ENCODE measurements around the gene TAS2R30.

Gene TAS2R30

DNA sequence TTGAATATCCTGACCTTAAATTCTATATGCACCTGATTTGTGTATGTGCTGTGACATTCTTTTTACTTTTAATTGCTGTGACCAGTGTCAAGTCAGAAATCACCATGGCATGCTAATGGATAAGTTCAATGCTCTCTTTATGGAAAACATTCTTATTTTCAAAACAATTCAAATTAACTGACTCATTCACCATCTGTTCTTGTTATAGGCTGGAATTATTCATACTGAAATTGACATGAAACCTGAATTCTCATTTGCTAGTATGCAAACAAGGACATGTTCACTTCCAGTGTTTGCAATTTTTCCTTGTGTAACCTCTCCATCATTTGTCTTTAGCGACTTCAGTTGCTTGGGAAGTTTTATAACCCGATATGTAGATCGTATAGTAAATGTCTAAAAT is at the start of gene TAS2R30:
Gene TAS2R30, minus strand, starts transcription at position 340 of the 400 bp plus-strand sequence. CDS start 400 bp downstream, outside the sequence.
- Mint-ChIP-seq H3K4me1 (peaks cover 20% of the 10 kb centered on the region), H3K27me3 (no peaks in the 10 kb centered on the region), H3K27ac (no peak within 1 kb of the TSS), H3K36me3 (peaks cover 43% of the 10 kb centered on the region), H3K4me3 (no peak within 1 kb of the TSS), H3K9me3 (peaks cover 2% of the 10 kb centered on the region)
- no peak for ATAC-seq

- Mint-ChIP-seq H3K4me1 (peaks cover 5% of the 10 kb centered on the region), H3K36me3 (no peaks in the 10 kb centered on the region), H3K27me3 (no peaks in the 10 kb centered on the region), H3K4me3 (no peak overlapping the region), H3K9me3 (no peaks in the 10 kb centered on the region), H3K27ac (no peak overlapping the region)
- ATAC-seq, result no peak
Measured at GRCh38 chr12:11183011-11183410, 48.6 kb upstream of the TAS2R30 start.

GRCh38 chr12:11182529-11182928 is 48.1 kb upstream of the TAS2R30 start:
- no peak for ATAC-seq
- no peaks in the 10 kb centered on the region for H3K36me3 Mint-ChIP-seq
- no peaks in the 10 kb centered on the region for H3K27me3 Mint-ChIP-seq
- peaks cover 5% of the 10 kb centered on the region for H3K4me1 Mint-ChIP-seq
- no peak overlapping the region for H3K27ac Mint-ChIP-seq
- H3K4me3 Mint-ChIP-seq, result no peak overlapping the region
- no peaks in the 10 kb centered on the region for H3K9me3 Mint-ChIP-seq

- Mint-ChIP-seq H3K9me3 (no peaks in the 10 kb centered on the region), H3K4me3 (no peak overlapping the region), H3K4me1 (peaks cover 17% of the 10 kb centered on the region), H3K36me3 (peaks cover 13% of the 10 kb centered on the region), H3K27me3 (no peaks in the 10 kb centered on the region), H3K27ac (no peak overlapping the region)
- no peak for ATAC-seq
Measured at GRCh38 chr12:11178250-11178649, 43.8 kb upstream of the TAS2R30 start.

DNA sequence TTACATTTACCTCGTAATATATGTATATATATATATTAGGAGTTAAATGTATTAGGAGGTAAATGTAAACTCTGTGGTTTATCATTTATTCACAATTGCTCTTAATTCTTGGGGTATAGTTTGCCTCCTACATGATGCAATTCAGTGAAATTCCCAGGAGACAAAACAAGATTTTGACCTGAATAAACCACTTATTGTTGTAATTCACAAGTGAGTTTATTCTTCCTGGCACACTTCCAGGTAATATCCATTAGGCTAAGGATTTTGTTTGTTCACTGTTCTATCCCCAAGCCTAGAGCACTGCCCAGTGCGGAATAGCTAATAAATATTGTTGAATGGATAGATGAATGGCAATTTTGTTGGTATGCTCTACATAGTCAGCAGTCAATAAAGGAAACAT is 39.6 kb upstream of the TAS2R30 start:
- no peak overlapping the region for H3K4me3 Mint-ChIP-seq
- no peak for ATAC-seq
- H3K4me1 Mint-ChIP-seq, result peaks cover 42% of the 10 kb centered on the region
- peaks cover 32% of the 10 kb centered on the region for H3K36me3 Mint-ChIP-seq
- H3K27ac Mint-ChIP-seq, result no peak overlapping the region
- no peaks in the 10 kb centered on the region for H3K9me3 Mint-ChIP-seq
- H3K27me3 Mint-ChIP-seq, result no peaks in the 10 kb centered on the region

DNA sequence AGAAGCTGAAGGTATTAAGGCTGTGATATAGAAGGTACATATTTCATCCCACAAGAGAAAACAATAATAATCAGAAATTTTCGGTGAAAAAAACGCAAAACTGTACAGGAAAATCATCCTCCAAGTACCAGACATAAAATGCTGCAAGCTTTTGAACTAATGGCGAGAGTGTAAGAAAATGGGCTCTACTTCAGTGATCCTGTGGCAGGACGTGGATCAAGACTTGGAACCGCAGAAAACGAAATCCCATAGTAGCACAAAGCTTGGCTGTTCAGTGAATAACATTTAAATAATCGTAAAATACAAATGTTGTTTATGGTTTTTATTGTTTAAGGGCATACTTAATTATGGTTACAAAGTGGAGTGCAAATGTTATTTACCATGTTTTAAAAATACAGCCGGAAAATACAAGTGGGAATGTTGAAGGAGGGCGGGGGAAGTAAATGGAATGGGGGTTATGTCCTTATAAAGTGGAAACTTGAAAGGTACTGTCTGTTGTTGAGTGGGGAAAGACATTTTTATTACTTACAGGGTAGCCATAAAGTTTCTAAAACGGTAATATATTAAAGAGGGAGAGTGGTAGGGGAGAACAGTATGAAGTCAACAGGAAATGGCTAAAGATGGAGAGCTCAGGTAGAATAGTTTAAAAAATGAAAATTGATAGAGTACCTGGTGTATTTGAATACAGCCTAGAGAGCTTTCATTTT is 37.7 kb upstream of the TAS2R30 start:
- H3K27me3 Mint-ChIP-seq, result no peaks in the 10 kb centered on the region
- H3K4me3 Mint-ChIP-seq, result peak overlapping the region; percentile 97
- H3K9me3 Mint-ChIP-seq, result no peaks in the 10 kb centered on the region
- ATAC-seq, result no peak
- H3K4me1 Mint-ChIP-seq, result peaks cover 61% of the 10 kb centered on the region
- H3K27ac Mint-ChIP-seq, result peak overlapping the region; percentile 99
- H3K36me3 Mint-ChIP-seq, result peaks cover 46% of the 10 kb centered on the region

DNA sequence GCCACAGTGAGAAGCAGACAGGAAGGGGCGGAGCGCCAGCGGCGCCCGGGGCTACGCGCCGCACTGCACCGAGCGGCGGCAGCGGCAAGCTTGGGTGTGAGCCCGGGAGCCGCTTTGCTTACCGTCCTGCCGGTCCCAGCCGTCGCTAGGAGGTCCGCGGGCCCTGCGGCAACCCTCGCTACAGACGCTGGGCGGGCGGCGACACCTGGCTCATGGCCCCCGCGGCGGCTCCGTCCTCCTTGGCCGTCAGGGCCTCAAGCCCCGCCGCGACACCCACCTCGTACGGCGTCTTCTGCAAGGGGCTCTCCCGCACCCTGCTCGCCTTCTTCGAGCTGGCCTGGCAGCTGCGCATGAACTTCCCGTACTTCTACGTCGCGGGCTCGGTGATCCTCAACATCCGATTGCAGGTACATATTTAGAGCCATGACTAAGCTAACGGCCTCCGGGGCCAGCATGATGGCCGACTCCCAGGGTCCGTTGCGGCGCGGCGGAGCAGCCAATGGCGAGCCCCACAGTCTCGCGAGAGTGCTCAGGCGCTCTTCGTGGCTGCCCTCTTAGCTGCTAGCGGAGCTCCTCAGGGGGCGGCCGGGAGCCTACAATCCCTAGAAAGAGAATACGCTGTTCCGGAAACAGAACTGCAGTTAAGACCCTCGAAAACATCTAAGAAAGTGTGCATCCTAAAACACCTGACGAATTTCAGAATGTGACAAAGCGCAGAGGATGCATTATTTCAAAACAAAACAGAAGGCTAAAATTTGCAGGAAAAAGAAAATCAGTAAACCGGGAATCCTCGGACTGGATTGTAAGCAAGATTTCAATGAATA is 36.9 kb upstream of the TAS2R30 start, which contains the start of gene SMIM10L1:
Gene SMIM10L1, plus strand, starts transcription at position 50 of the 824 bp plus-strand sequence. Its CDS starts 163 bp downstream, at position 213.
- peak within 1 kb of the TSS; percentile 97 for H3K4me3 Mint-ChIP-seq
- H3K4me1 Mint-ChIP-seq, result peaks cover 59% of the 10 kb centered on the region
- peak; percentile 99 for ATAC-seq
- no peaks in the 10 kb centered on the region for H3K9me3 Mint-ChIP-seq
- peak within 1 kb of the TSS; percentile 99 for H3K27ac Mint-ChIP-seq
- peaks cover 44% of the 10 kb centered on the region for H3K36me3 Mint-ChIP-seq
- no peaks in the 10 kb centered on the region for H3K27me3 Mint-ChIP-seq

DNA sequence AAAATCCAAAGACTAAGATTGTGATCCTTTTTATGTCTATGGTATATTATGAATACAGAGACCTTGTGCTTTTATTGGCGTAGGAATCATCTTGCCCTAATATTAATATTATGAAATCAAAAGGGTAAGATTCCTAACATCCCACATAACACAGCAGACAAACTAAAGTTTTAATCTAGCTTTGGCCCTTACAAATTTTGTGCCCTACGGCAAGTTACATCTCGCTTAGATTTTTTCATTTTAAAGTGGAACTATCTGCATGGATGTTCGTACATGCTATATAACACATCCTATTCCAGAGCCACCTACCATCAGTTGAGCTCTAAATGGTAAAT is 36.3 kb upstream of the TAS2R30 start:
- Mint-ChIP-seq H3K27me3 (no peaks in the 10 kb centered on the region), H3K4me3 (peak overlapping the region; percentile 97), H3K9me3 (no peaks in the 10 kb centered on the region), H3K4me1 (peaks cover 55% of the 10 kb centered on the region), H3K36me3 (peaks cover 44% of the 10 kb centered on the region), H3K27ac (peak overlapping the region; percentile 99)
- ATAC-seq, result no peak

GRCh38 chr12:11166300-11166699 is 31.9 kb upstream of the TAS2R30 start:
- no peaks in the 10 kb centered on the region for H3K9me3 Mint-ChIP-seq
- peaks cover 62% of the 10 kb centered on the region for H3K4me1 Mint-ChIP-seq
- ATAC-seq, result no peak
- H3K27me3 Mint-ChIP-seq, result no peaks in the 10 kb centered on the region
- peaks cover 51% of the 10 kb centered on the region for H3K36me3 Mint-ChIP-seq
- H3K4me3 Mint-ChIP-seq, result no peak overlapping the region
- no peak overlapping the region for H3K27ac Mint-ChIP-seq

DNA sequence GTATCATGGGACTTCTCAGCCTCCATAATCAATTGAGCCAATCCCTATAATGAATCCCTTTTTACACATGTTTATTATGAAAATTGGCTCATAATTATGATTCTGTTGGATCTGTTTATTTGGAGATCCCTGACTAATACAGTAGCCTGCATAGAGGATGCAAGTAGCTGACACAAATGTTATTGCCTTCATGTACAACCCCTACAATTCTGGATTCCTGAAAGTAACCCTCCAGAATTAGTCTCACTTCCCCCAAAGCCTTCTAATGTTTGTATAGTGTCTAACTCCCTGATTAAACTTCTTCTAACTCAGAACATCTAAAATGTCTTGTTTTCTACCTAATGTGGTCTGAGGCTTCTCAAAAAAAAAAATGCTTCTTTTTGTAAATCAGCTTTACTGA is 29.9 kb upstream of the TAS2R30 start:
- H3K36me3 Mint-ChIP-seq, result peaks cover 54% of the 10 kb centered on the region
- H3K4me1 Mint-ChIP-seq, result peaks cover 65% of the 10 kb centered on the region
- H3K9me3 Mint-ChIP-seq, result no peaks in the 10 kb centered on the region
- H3K4me3 Mint-ChIP-seq, result no peak overlapping the region
- H3K27me3 Mint-ChIP-seq, result no peaks in the 10 kb centered on the region
- ATAC-seq, result peak; percentile 55
- H3K27ac Mint-ChIP-seq, result no peak overlapping the region

- Mint-ChIP-seq H3K4me3 (no peak overlapping the region), H3K36me3 (peaks cover 46% of the 10 kb centered on the region), H3K4me1 (peaks cover 50% of the 10 kb centered on the region), H3K27me3 (no peaks in the 10 kb centered on the region), H3K9me3 (no peaks in the 10 kb centered on the region), H3K27ac (no peak overlapping the region)
- ATAC-seq, result no peak
Measured at GRCh38 chr12:11162502-11162901, 28.1 kb upstream of the TAS2R30 start.

GRCh38 chr12:11158885-11159444 is 24.5 kb upstream of the TAS2R30 start:
- ATAC-seq, result no peak
- Mint-ChIP-seq H3K27ac (no peak overlapping the region), H3K4me3 (no peak overlapping the region), H3K36me3 (peaks cover 54% of the 10 kb centered on the region), H3K27me3 (no peaks in the 10 kb centered on the region), H3K4me1 (peaks cover 30% of the 10 kb centered on the region), H3K9me3 (peaks cover 3% of the 10 kb centered on the region)

DNA sequence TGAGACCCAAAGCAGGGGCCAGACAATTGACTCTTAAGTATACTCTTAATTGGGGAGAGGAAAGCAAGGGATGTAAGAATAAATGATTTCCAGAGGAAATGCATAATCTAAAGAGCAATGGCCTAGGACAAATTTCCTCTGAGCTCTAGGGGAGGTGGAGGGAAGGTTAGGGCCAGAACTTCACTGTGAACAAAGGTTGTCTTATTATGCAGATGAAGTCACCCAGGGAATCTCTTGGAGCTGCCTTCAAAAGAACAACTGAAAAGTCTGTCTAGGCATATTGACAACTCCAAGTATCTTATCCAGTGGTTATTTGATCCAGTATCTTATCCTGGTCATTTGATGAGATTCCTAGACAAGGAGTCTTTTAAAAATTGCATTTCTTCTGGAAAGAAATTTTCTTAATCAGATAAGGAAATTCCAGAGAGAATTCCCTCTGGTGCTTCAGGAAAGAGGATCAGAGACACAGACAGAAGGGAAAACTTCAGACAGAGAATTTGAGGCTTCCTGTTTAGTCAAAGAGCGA is 20.0 kb upstream of the TAS2R30 start:
- Mint-ChIP-seq H3K4me3 (no peak overlapping the region), H3K4me1 (peaks cover 4% of the 10 kb centered on the region), H3K9me3 (peaks cover 3% of the 10 kb centered on the region), H3K27me3 (no peaks in the 10 kb centered on the region), H3K36me3 (peaks cover 43% of the 10 kb centered on the region), H3K27ac (no peak overlapping the region)
- ATAC-seq, result no peak

- H3K27me3 Mint-ChIP-seq, result no peaks in the 10 kb centered on the region
- H3K4me1 Mint-ChIP-seq, result no peaks in the 10 kb centered on the region
- no peak overlapping the region for H3K4me3 Mint-ChIP-seq
- peaks cover 39% of the 10 kb centered on the region for H3K36me3 Mint-ChIP-seq
- H3K9me3 Mint-ChIP-seq, result peaks cover 3% of the 10 kb centered on the region
- ATAC-seq, result no peak
- no peak overlapping the region for H3K27ac Mint-ChIP-seq
Measured at GRCh38 chr12:11152725-11153124, 18.3 kb upstream of the TAS2R30 start.

DNA sequence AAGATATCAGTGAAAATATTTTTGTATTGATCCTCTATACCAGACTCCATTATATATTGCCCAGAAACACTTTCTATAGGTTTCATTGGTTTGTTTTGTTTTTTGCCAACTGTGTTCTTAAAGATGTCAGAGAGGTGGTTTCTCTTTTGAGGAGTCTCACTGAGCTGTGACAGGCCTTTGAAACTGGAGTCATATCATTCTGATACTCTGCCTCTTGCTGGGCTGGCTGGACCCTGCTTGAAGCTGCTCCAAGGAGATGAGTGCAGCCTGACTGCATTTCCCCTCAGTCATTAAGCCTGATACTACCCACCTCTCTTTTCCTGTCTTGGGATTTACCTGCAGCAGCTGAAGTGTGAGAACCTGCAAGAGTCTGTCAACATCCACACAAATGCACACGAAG is 16.4 kb upstream of the TAS2R30 start:
- H3K36me3 Mint-ChIP-seq, result peaks cover 30% of the 10 kb centered on the region
- no peaks in the 10 kb centered on the region for H3K27me3 Mint-ChIP-seq
- H3K27ac Mint-ChIP-seq, result no peak overlapping the region
- ATAC-seq, result no peak
- H3K4me3 Mint-ChIP-seq, result no peak overlapping the region
- H3K4me1 Mint-ChIP-seq, result no peaks in the 10 kb centered on the region
- no peaks in the 10 kb centered on the region for H3K9me3 Mint-ChIP-seq

Data from stimulated activated memory B cell treated with anti-CD40 and anti-IgM and Interleukin-4, amounts not matched to agents 10 μg/mL and 1 μg/mL and 100 μg/mL, for 72 hours (primary cell).